Measurements from ENCODE around the gene TPM2. TPM values are rescaled to one million over a fixed set of nuclear protein-coding genes. Genes with fewer than 3 reads are reported as not detected.
A peak's percentile ranks its signal among the peaks of the same experiment; 100 is the strongest.

Gene TPM2
- 5.7 TPM for total RNA-seq

DNA sequence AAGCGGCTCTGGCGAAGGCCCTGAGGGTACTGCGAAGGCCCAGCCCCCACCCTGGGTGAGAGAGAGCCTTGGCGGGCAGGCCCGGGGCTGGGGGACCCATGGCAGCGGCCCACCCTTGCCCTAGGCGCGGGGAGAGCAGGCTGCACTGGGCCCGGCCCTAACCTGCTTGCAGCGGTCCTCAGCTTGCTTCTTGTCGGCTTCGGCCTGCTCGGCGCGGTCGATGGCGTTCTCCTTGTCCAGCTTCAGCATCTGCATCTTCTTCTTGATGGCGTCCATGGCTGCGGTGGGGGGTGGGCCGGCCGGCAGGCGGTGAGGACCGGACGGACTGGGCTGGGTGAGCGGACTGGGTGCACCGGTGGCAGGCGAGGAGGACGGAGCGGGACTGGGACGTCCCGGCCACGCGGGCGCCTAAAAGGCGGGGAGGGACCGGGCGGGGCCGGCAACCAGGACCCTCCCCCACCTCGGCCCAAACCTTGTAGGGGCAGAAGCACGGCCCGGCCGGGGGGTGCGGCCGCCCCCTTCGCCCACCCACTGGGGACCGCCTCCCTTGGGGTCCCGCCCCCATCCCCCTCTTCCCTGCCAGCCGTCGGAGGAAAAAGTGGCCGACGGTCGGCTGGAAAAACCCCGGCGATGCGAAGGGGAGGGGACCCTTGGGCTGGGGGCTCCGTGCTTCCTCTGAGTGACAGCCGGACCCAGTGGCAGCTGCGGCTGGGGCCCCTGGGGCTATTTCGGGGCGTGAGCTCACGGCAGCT is at the start of gene TPM2:
TSS of gene TPM2 (minus strand) at position 384 of the 752 bp plus-strand sequence. CDS start at position 276, 108 bp downstream.
- no peak for DNase-seq (ENCODE audit: low read depth in 2 of 3, low spot score in 2 of 3)

DNA sequence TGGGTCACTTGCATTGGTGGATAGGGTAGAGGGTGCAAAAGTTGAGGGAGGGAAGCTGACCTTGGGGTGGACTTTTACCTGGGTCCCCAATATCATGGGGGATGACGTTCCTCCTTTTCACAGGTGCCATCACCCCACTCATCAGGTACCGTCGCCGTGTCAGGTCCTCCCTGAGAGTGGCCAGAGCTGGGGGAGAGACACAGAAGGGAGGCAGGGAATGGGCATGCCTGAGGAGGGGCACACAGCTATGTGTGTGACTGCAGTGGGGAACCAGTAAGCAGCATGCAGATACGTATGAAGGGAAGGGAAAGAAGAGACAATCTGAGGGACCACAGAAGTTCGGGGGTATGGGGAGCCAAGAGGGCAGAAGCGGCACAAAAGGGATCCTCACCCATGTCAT is 49.2 kb upstream of the TPM2 start:
- DNase-seq (ENCODE audit: low read depth in 2 of 3, low spot score in 2 of 3): no peak

DNA sequence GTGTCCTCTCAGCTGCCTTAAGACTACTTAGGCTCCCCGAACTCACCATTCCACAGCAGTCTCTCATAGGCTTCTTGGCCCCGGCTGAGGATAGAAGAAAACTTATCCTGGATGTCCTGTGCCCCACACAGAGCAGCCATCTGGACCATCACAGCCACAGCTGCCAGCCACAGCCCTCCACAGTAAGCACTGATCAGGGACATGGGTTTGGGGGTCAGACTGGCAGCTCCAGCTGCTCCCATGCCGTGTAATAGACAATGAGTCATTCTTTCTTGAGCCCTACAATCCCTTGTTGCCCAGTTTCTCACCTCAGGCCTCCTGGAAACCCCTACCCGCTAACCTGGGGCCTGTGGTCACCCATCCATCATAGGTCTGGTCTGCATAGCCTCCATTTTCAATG is 48.5 kb upstream of the TPM2 start:
- DNase-seq (ENCODE audit: low read depth in 2 of 3, low spot score in 2 of 3): no peak

DNA sequence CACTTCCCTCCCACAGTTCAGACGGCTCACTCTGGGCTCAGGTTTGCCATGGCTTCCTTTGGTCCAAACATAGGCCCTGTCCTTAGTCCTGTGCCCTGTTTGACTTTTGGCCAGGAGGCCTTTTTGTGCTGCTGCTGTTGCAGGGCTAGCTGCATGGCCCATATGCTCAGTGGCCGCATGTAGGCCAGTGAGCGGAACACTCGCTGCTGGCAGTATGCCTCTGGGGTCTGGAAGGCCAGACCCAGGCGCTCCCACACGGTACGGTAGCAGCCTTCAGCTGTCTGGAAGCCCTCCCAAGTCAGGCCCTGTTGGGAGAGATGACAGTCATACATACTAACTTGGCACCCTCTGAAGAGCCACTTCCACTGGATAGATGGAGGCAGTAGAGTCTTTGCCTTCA is 47.4 kb upstream of the TPM2 start:
- DNase-seq (ENCODE audit: low read depth in 2 of 3, low spot score in 2 of 3): no peak

DNA sequence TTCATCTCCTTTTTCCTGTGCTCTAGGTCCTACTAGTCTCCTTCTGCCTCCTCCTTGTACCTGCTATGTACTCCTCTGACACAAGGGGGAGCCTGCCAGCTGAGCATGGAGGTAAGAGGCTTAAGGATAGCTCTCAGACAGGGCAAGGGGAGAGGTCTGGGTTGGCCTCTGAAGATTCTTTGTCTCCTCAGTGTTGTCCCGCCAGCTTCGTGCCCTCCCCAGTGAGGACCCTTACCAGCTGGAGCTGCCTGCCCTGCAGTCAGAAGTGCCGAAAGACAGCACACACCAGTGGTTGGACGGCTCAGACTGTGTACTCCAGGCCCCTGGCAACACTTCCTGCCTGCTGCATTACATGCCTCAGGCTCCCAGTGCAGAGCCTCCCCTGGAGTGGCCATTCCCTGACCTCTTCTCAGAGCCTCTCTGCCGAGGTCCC is 46.5 kb upstream of the TPM2 start:
- DNase-seq (ENCODE audit: low read depth in 2 of 3, low spot score in 2 of 3): peak in 2 of 3 donors; percentile 72 to 89

DNA sequence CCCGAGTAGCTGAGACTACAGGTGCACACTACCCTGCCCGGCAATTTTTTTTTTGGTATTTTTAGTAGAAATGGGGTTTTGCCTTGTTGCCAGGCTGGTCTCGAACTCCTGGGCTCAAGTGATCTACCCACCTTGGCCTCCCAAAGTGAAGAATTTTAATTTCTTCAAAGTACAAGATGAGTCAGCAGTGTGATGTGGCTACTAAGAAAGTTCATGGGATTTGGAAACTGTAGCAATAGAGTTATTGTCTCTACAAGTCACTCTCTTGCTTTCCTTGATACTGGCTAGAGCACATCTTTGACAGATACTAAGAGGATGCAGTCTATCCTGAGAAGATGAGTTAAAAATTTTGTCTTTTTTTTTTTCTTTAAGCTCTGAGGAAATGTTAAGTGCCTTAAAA is 44.4 kb upstream of the TPM2 start:
- no peak for DNase-seq (ENCODE audit: low read depth in 2 of 3, low spot score in 2 of 3)

DNA sequence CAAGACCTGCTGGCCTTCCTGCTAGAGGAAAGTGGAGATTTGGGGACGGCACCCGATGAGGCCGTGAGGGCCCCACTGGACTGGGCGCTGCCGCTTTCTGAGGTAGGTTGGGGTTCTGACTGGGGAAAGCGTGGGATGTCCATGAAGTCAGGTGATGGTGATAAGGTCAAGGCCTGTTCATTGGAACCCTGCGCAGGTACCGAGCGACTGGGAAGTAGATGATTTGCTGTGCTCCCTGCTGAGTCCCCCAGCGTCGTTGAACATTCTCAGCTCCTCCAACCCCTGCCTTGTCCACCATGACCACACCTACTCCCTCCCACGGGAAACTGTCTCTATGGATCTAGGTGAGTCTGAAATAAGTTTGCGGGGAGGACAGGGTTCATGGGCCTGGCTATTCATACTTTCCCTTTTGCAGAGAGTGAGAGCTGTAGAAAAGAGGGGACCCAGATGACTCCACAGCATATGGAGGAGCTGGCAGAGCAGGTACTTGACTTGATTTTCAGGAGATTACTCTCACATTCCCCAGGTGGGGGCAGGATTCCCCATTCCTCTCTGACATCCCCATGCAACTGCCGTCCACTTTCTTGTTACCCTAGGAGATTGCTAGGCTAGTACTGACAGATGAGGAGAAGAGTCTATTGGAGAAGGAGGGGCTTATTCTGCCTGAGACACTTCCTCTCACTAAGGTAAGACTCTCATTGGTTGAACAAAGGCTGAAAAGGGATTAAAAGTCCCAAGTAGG is 43.2 kb upstream of the TPM2 start:
- DNase-seq (ENCODE audit: low read depth in 2 of 3, low spot score in 2 of 3): peak in 1 of 3 donors; percentile 40

DNA sequence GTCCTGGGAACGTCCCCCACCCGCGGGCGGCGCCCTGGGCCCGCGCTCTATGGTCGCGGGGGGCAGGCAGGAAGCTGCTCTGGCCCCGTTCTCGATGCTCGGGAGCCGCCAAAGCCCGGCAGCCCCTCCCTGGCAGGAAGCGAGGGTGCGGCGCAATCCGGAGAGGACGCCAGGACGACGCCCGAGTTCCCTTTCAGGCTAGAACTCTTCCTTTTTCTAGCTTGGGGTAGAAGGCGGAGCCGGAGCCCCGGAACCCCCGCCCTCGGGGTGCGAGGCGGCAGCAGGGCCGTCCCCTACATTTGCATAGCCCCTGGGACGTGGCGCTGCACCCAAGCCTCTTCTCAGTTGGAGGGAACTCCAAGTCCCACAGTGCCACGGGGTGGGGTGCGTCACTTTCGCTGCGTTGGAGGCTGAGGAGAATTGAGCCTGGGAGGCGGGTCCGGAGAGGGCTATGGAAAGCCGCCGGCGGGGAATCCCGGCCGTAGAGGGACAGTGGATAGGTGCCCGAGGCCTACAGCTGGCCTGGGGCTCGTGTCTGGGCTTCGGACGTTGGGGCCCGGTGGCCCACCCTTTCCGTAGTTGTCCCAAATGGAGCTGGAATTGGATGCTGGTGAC is 42.6 kb upstream of the TPM2 start, which contains the start of the genes CREB3 and TLN1:
TSS of gene CREB3 (plus strand) at position 482 of the 615 bp plus-strand sequence. CDS start at position 589, 107 bp downstream.
TSS of gene TLN1 (minus strand) at position 11 of the 615 bp plus-strand sequence. CDS start 6,501 bp downstream, outside the sequence.
- DNase-seq (ENCODE audit: low read depth in 2 of 3, low spot score in 2 of 3): peak; percentile 85 to 99 (median 99)

DNA sequence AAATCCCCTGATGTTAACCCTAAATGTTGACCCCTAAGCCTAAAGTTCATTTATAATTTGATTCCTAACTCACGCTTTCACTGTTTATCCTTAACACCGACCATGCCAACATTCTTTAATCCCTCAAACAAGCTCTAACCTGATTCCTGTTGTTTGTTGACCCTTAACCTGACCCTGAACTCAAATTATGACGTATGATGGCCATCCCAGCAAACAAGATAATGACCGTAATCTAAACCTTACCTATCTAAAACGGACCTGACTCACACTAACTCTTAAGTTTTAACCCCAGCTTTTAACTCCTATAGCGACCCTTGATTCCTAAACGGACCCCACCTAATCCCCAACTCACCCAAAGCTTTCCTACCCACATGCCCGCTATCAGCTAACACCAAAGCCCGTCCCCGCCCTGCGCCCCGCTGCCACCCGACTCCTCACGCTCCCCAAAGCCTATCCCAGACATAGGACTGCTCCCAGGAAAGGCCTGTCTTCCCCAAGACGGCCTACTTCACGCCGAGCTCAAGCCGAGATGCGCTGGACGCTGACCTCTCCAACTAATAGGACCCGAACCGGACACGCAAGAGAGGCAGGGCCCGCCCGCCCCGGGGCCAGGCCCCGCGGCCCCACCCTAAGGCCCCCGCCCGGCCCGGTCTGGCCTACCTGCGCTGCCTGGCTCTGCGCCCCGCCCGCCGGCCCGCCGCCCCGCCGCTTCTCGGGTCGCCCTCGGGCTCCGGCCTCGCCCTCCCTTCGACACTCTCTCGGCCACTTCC is 41.9 kb upstream of the TPM2 start:
- no peak for DNase-seq (ENCODE audit: low read depth in 2 of 3, low spot score in 2 of 3)

DNA sequence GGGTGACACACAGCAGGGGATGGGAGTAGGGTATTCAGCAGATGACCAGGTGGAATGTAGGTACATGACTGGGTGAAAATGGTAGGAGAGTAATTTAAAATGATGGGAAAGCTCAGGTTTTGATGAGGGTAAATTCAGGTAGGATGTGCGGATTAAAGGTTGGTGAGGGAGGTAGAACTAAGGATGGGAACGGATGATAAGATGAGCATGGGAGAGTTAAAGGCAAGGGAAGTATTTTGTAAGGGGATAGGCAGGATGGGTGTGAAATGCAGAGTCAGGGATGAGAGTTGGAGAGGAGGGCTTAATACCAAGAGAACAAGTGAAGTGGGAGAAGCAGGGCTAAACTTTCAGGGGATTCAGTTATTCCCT is 40.7 kb upstream of the TPM2 start:
- no peak for DNase-seq (ENCODE audit: low read depth in 2 of 3, low spot score in 2 of 3)

DNA sequence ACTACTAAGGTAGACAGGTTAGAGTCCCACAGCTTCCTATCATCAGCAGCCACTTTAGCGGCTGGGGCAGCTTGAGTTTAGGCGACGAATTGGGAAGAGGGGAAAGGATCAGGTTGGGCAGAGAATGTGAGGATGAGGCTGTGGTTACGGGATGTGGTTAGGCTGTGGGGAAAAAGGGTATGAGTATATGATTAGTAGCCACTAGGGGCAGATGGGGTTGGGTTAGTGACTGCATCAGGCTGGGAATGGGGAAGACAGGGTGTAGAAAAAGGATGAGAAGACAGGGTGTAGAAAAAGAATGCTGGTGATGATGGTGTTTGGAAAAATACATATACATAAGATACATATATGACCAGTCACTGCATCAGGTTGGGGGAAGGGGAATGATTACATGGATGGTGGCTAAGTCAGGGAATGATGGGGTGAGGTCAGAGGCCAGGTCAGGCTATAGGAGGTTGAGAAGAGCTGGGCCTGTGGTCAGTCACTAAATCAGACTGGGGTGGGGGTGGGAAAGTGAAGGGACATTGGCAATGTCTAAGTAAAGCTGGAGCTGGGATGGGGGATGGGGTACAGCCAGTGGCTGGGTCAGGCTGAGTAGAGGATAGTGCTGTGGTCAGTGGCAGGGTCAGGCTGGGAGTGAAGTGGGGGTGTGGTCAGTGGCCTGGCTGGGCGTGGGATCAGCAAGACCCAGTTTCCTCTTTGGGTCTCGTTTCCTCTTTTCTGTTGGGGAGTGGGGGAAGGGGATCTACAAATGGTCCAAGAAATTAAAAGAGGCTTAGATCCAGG is 40.2 kb upstream of the TPM2 start:
- peak in 2 of 3 donors; percentile 47 for DNase-seq (ENCODE audit: low read depth in 2 of 3, low spot score in 2 of 3)

DNA sequence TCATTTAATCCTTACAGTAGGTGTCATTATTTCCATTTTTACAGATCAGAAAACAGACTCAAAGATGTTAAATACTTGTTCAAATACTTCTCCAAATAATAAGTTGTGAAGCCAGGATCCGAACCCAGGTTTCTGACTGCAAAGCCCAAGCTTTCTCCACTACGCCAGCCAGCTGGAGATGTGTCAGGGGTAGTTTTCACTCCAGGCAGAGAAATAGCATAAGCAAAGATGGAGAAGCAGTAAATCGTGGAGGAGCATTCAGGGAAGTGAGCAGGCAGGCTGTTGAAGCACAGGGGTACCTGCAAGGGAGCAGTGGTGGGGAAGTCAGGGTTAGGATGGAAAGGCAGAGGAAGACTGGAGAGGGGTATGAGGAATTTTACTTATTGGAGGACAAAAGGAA is 39.4 kb upstream of the TPM2 start:
- no peak for DNase-seq (ENCODE audit: low read depth in 2 of 3, low spot score in 2 of 3)

DNA sequence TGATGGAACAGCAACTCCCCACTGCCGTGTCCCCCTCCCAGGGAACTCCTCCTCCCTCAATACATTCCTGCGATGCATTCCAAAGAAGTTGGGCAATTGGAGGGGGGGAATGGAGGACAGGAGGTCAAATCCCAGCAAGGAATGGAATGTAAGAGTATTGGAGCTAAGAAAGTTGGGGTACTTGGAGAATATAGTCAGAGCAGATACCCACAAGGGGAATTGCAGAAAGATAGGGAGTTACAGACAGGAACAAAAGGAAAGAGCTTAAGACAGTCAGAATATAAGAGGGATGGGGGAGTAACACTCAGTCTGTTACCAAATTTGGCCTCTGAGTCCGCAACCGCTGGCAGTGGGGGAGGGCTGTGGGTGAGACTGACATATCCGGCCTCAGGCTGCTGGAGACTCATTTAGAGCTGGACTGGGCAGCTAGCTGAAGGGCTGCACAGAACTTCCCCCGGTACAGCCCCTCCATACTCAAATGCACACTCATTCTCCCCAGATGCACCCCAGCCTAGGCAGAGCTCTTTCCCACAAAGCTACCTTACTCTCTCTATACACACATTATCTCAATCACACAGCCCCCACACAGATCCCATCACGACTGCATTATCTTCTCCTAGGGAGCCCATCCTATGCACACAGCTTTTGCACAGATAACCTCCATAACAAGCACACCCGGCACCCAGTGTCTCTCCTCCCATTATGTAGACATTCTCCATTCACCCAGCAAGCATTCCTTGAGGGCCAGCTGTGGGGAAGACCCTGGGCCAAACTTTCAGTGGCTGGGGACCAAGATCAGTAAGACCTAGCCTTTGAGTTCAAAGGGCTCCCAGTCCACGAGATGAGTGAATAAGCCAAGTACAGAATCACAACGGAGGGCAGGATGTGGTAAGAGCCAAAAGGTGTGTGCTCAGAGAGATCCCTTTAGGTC is 38.6 kb upstream of the TPM2 start:
- peak in 2 of 3 donors; percentile 42 to 54 for DNase-seq (ENCODE audit: low read depth in 2 of 3, low spot score in 2 of 3)

DNA sequence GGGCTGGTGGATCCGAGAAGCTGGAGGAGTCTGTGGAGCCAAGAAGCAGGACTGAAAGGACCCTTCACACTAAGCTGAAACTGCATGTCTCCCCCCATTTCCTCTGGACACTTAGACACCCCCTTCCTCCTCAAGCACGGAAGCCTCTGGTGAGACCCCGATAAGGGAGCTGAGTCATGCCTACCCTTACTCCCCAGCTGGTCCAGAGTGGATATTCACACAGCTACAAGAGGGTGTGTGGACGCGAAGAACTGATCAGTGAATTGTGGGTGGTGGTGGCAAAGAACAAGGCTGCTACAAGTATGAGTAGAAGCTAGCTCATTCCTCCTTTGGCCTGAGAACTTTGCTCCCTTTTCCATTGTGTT is 37.9 kb upstream of the TPM2 start:
- DNase-seq (ENCODE audit: low read depth in 2 of 3, low spot score in 2 of 3): peak in 2 of 3 donors; percentile 80 to 84

DNA sequence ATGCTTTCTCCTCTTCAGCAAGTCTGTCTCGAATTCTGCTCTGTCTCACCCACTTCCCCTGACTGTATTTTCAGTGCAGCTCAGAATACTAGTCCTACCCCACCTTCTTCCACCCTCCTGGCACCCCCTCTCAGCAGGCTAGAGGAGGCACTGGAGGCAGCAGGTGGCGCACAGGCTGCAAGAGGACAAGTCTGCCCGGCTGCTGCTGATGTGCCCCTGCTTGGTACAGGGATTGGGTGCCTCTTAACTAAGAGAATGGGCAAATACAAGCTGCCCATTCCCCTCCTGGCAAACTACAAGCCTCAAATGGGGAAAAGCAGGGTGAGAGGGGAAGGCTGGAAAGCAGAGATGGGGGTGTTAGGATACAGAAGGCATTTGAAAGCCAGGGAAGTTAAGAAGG is 37.2 kb upstream of the TPM2 start:
- peak in 2 of 3 donors; percentile 86 to 93 for DNase-seq (ENCODE audit: low read depth in 2 of 3, low spot score in 2 of 3)

DNA sequence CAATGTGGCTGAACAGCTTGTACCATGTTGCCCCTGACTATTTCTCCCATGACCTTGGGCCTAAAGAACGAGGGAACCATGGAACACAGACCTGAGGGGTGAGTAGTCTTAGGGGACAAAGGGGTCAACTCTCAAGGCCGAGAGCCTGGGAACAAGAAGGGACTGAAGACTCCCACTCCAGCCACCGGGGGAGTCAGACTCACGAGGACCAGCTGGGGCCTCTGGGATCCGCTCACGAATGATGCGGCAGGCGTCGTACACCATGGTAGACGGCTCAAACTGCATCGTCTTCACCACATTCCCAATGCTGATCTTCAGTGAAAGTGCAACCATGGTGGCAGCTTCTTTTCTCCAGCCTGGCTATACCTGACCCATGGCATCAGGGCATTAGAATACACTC is 35.6 kb upstream of the TPM2 start:
- no peak for DNase-seq (ENCODE audit: low read depth in 2 of 3, low spot score in 2 of 3)

DNA sequence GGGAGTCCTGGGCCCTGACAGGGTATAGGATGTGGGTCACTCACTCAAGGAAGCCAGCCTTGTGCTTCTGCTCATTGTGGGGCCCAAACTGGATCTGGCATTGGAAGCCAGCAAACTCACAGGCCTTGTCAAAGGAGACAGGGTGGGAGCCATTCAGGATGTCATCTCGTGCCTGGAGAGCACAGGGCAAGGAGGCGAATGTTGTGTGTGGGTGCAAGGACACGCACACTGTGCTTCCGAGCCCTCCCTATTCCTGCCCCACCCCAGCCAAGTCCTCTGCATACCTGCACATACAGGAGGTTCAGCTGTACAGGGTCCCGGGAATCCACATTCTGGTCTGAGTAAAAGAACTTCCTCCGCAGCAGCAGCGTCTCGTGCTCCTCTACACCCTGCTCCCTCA is 34.2 kb upstream of the TPM2 start:
- DNase-seq (ENCODE audit: low read depth in 2 of 3, low spot score in 2 of 3): no peak

DNA sequence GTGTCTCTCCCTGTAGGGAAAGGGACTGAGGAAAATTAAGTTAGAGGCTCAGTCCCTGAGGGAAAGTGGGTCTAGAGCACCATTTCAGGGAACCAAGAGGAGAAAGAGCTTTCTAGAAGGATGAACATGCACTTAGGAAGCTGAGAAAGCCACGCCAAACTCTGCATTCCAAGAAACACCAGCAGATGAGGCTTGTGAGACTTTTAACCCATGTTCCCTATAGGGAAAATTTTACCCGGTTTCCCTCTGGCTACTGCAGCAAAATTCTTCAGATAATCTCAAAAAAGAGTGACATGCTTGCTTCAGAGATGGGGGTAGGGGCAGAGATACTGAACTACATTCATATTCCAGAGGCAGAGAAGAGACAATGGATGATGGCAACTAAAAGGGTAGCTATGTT is 33.7 kb upstream of the TPM2 start:
- DNase-seq (ENCODE audit: low read depth in 2 of 3, low spot score in 2 of 3): no peak

DNA sequence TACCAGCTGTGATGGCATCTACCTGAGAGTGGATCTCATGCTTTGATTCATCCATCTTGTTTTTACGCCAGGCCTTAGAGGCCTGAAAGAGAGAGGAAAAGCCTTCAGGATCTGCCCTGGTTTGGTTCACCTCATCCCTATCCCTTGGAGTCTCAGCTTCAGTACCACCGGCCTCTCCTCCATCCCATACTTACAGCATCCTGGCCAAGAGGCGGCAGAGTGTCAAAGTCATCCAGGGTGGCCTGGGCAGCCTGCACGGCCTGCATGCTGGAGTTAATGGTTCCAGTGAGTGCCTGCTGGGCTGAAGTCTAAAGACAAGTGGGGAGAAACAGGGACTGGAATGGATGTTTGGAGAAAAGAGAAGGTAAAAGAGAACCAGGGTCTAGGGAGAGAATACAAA is 29.8 kb upstream of the TPM2 start:
- no peak for DNase-seq (ENCODE audit: low read depth in 2 of 3, low spot score in 2 of 3)

Measured in hematopoietic multipotent progenitor cell (in vitro differentiated cells).